ENCODE data around the gene EGFR.

DNA sequence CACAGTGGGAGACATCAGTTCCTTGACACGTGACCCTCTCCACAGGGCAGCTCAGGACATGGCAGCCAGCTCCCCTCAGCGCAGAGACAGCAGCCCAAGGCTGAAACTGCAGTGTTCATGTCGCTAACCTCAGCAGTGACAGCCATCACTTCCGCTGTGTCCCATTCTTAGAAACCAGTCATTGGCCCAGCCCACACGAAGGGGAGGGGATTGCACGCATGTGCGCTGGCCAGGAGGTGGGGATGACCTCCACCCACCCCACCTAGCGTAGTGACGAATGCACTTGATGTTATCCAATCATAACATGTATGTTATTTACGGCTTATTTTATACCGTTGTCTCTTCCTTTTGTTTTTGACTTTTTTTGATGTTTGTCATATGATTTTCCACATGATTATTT, 36.9 kb upstream of the EGFR start:
- TF ChIP-seq CTCF (IDR thresholded peaks at IDR 0.05), result no peak
- no peak for TF ChIP-seq ELF1 (IDR thresholded peaks at IDR 0.05)
- TF ChIP-seq POLR2AphosphoS5 (IDR thresholded peaks at IDR 0.05; ENCODE audit: low read depth, low read length), result no peak

Data from SK-N-SH (cell line).